ENCODE measurements around the gene TCHP. TPM values are rescaled to one million over a fixed set of nuclear protein-coding genes. Genes with fewer than 3 reads are reported as not detected.

TCHP gene
- total and polyA plus RNA-seq, 2 of the 13 experiments (the other 11 are each of a cell fraction or from before 2014, with no cell fraction given): 6.7 to 12.2 TPM

GRCh38 chr12:109878247-109878625, 21.8 kb upstream of the TCHP start (continued):
- TF ChIP-seq ZBTB10 (CRISPR knock-in tag; IDR thresholded peaks at IDR 0.05; ENCODE audit: borderline replicate concordance): no peak

DNA sequence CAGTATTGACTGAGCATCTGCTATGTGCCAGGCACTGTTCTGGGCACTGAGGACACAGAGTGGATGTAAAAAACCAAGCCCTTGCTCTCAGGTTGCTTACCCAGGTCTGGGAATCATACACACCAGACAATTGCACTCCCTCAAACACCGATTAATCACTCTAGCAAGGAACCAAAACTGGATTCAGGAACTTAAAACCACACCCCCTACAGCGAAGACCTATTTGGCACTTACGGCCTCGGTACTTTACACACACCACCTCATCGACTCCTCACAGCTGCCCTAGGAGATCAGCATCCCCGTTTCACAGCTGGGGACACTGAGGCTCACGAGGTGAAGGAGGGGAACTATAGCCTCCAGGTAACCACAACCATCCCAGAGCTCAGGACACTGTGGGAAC, 21.3 kb upstream of the TCHP start:
- intact Hi-C loops (cut with micrococcal nuclease; ENCODE audit: unreplicated experiment): no loop called here
- 81% methylated on average over 7 of the region's 7 CpGs for WGBS (ENCODE audit: low lambda C conversion rate)
- TF ChIP-seq ATF5 (CRISPR knock-in tag; IDR thresholded peaks at IDR 0.05; ENCODE audit: low read depth): no peak
- TF ChIP-seq ZNF792 (CRISPR knock-in tag; IDR thresholded peaks at IDR 0.05): no peak
- 0 out of 2 replicates have a peak, but pooled peaks have one; percentile 11 for TF ChIP-seq ZMYM3 (CRISPR knock-in tag; IDR thresholded peaks at IDR 0.05)
- no peak for TF ChIP-seq ZNF572 (CRISPR knock-in tag; IDR thresholded peaks at IDR 0.05)
- TF ChIP-seq ZNF629 (CRISPR knock-in tag; conservative IDR thresholded peaks at IDR 0.05): peak; percentile 72
- H3K4me3 ChIP-seq (replicated peaks in 1 of 3; ENCODE audit: insufficient read depth in 1 of 3, low read depth in 2 of 3, low read length in 3 of 3): peak overlapping the region; percentile 70 to 92 (median 80); a peak in 5 of 6 replicates
- ATAC-seq: no peak
- H2AFZ ChIP-seq (ENCODE audit: low read length): no peak overlapping the region
- H3K9me3 ChIP-seq (ENCODE audit: low read length): no peaks in the 10 kb centered on the region
- no peaks in the 10 kb centered on the region for H4K20me1 ChIP-seq (ENCODE audit: insufficient read depth, low read length)
- POLR2A ChIA-PET: interaction anchor here (1.6 kb wide), 1 partner anchor 14 kb away, joined by 6 read pairs; no protein-coding TSS in a partner anchor
- FAIRE-seq: no peak
- BruUV-seq (replicated peaks): no TSS peak
- DNase-seq (ENCODE audit: low spot score): no peak
- peaks cover 64% of the 10 kb centered on the region for H3K4me1 ChIP-seq (ENCODE audit: insufficient read depth, low read length)
- CTCF ChIA-PET (ENCODE audit: low intra/inter-chr PET ratio, low total read pairs): interaction anchor here (2.3 kb wide), 1 partner anchor 26 kb away, joined by 32 read pairs; no protein-coding TSS in a partner anchor
- peaks cover 0 to 9% of the 10 kb centered on the region in 2 experiments; a peak in 2 of 5 replicates for H3K27me3 ChIP-seq (ENCODE audit: control insufficient read depth in 1 of 2, insufficient read depth in 2 of 2, low read length in 2 of 2)
- peak overlapping the region; percentile 98 for H3K4me2 ChIP-seq (ENCODE audit: low read depth, low read length)
- H3K27ac ChIP-seq (ENCODE audit: extremely low read length, insufficient read depth, low read length): no peak overlapping the region
- no peaks in the 10 kb centered on the region for H3K36me3 ChIP-seq (replicated peaks in 1 of 2; ENCODE audit: control insufficient read depth in 1 of 2, insufficient read depth in 2 of 2, low read length in 2 of 2)
- H3K9ac ChIP-seq (ENCODE audit: insufficient read depth, low read depth, low read length): no peak overlapping the region
- H3K79me2 ChIP-seq (ENCODE audit: insufficient read depth, low read length): peaks cover 7% of the 10 kb centered on the region
- in situ Hi-C loops (cut with HindIII; ENCODE audit: extremely low pct_ligation_motif_present, low pct_unique_long_range_greater_than_20kb): no loop called here

Data from HepG2 (cell line).